Measurements from ENCODE around the gene CYP11A1.

CYP11A1 gene

DNA sequence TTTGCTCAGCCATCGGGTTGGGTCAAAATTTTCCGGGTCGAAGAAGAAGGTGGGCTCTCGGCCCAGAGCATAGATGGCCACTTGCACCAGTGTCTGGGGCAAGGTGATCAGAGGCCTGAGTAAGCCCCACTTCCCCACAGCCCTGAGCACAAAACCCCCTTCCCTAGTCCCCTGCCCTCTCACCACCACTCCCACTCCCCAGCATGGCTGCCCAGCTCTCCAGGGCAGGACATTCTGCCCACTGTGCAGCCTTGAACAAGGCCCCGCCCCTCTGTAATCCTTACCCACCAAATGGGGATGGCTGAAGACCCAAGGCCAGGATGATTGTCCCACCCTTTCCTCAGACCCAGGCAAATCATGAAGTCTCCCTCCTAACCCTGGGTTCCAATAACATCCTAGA, 28.8 kb downstream of the CYP11A1 start:
- Histone ChIP-seq H3K27ac (no peak overlapping the region), H3K9me3 (peaks cover 8% of the 10 kb centered on the region; the same call in 1 of the 2 replicates), H3K27me3 (no peaks in the 10 kb centered on the region), H3K4me1 (no peaks in the 10 kb centered on the region), H3K9ac (no peak overlapping the region), H3K36me3 (no peaks in the 10 kb centered on the region), H4K20me1 (no peaks in the 10 kb centered on the region), H3K4me3 (no peak overlapping the region), H3K4me2 (no peak overlapping the region)
- TF ChIP-seq Cebpa-rat (IDR thresholded peaks at IDR 0.05): no peak

DNA sequence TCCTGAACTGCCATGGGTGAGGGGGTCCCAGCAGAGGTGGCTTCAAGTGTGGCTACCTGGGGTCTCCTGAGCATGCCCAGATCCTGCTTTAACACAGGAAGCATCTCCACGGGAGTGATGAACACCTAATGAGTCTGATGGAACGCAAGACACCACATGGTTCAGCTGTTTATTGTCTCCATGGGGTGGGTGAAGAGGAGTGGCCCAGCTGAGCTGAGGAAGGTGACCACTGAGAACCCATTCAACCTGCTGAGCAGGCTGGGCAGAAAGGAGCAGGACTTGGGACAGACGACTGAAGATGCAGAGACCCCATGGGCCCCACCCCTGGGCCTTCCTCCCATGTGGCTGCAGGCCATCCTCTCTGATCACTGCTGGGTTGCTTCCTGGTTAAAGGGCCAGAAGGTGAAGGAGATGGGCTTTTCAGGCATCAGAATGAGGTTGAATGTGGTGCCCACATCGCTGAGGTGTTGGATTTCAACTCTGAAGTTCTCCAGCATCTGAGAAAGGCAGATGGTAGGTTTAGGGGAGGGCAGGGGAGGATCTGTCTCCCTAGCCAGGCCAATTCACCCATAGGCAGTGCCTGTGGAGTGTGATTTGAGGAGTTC, 29.7 kb downstream of the CYP11A1 start:
- H3K4me2 ChIP-seq: no peak overlapping the region
- TF ChIP-seq Cebpa-rat (IDR thresholded peaks at IDR 0.05): no peak
- peaks cover 8% of the 10 kb centered on the region; the same call in 1 of the 2 replicates for H3K9me3 ChIP-seq
- H4K20me1 ChIP-seq: no peaks in the 10 kb centered on the region
- H3K27ac ChIP-seq: no peak overlapping the region
- H3K27me3 ChIP-seq: no peaks in the 10 kb centered on the region
- H3K4me3 ChIP-seq: no peak overlapping the region
- H3K36me3 ChIP-seq: no peaks in the 10 kb centered on the region
- no peak overlapping the region for H3K9ac ChIP-seq
- H3K4me1 ChIP-seq: no peaks in the 10 kb centered on the region

DNA sequence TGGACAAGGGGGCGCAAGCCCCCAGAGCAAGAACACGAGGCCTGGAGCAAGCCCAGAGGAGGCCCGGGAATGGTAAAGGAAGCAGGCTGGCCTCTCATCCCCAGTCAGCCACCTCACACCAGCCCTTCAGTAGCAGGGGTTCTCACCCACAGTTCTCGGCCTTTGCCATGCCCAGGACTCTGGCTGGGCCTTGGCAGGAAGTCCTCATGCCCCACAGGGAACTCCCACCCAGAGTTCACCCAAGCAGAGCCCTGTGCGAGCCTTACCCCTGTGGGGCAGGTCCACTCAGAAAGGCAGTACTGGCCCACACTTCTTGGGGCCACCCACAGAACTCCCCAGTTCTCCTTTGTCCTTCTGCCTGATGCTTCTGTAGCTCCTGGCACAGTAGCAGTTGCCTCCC, 30.3 kb downstream of the CYP11A1 start:
- H3K4me1 ChIP-seq: no peaks in the 10 kb centered on the region
- TF ChIP-seq Cebpa-rat (IDR thresholded peaks at IDR 0.05): no peak
- no peak overlapping the region for H3K4me2 ChIP-seq
- peaks cover 8% of the 10 kb centered on the region; the same call in 1 of the 2 replicates for H3K9me3 ChIP-seq
- no peak overlapping the region for H3K27ac ChIP-seq
- no peaks in the 10 kb centered on the region for H3K27me3 ChIP-seq
- no peak overlapping the region for H3K4me3 ChIP-seq
- no peaks in the 10 kb centered on the region for H3K36me3 ChIP-seq
- H4K20me1 ChIP-seq: no peaks in the 10 kb centered on the region
- H3K9ac ChIP-seq: no peak overlapping the region

DNA sequence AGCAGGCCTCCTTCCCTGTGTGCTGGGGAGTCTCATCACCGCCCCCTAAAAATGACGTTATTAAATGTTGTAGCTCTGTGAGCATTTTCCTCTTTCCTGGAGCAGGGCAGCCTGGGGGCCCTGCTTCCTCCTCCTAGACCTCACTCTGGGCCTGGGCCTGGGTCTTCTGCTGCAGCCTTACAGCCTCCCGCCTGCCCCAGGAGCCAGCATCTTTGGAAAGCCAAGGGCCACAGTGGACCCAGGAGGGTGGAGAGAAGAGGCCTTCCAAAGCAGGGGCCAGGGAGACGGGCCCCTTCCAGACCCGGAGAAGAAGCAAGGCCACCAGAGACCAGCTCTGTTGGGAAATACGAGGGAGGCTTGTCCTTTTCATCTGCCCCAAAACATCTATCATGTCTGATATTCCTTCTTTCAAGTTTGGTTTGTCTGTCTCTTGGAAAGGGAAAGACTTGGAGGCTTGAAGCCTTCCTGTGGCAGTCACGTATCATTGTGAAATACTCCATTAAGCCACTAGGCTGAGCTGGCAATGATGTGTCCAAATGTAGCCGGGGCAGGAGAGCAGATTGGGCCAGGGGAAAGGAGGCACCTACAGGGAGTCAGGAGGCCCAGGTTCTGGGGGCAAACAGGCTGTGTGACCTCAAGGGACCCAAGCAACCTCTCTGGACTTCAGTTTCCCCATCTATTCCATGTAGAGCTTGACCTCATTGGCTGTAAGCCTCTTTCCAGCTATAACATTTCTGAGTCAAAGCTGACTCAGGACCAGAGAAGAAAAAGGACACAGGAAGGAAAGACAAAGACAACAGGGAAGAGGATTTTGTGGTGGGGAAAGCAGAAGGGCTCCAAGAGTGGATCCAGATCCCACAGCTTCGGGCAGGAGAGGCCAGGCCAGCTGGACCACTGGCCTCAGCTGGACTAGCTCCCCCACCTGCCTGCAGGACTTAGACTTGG, 31.1 kb downstream of the CYP11A1 start:
- Histone ChIP-seq H3K4me1 (no peaks in the 10 kb centered on the region), H3K4me2 (no peak overlapping the region), H3K9ac (no peak overlapping the region), H3K27ac (no peak overlapping the region), H3K9me3 (peaks cover 8% of the 10 kb centered on the region; the same call in 1 of the 2 replicates), H3K36me3 (no peaks in the 10 kb centered on the region), H3K27me3 (no peaks in the 10 kb centered on the region), H4K20me1 (no peaks in the 10 kb centered on the region), H3K4me3 (no peak overlapping the region)
- no peak for TF ChIP-seq Cebpa-rat (IDR thresholded peaks at IDR 0.05)

DNA sequence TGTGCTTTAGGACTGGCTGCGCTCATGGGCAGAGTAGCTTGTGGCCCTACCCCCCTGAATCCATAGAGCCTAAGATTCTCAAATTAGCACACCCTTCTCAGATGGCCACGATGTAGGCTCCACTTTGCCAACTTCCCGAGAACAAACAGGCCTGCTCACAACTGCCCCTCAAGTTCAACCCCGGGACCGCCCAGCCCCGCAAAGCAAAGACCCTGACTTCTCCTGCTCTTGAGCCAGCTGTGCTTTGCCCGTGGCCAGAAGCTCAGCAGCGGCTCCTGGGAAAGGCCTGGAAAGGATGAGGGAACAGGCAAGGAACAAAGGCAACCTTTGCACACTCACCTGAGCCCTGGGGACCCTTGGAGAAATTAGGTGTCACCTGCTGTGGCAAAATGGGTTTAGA, 32.0 kb downstream of the CYP11A1 start:
- no peak for TF ChIP-seq Cebpa-rat (IDR thresholded peaks at IDR 0.05)
- Histone ChIP-seq H3K4me3 (no peak overlapping the region), H3K36me3 (no peaks in the 10 kb centered on the region), H3K27me3 (no peaks in the 10 kb centered on the region), H4K20me1 (no peaks in the 10 kb centered on the region), H3K9ac (no peak overlapping the region), H3K27ac (no peak overlapping the region), H3K9me3 (peaks cover 8% of the 10 kb centered on the region; the same call in 1 of the 2 replicates), H3K4me1 (no peaks in the 10 kb centered on the region), H3K4me2 (no peak overlapping the region)

DNA sequence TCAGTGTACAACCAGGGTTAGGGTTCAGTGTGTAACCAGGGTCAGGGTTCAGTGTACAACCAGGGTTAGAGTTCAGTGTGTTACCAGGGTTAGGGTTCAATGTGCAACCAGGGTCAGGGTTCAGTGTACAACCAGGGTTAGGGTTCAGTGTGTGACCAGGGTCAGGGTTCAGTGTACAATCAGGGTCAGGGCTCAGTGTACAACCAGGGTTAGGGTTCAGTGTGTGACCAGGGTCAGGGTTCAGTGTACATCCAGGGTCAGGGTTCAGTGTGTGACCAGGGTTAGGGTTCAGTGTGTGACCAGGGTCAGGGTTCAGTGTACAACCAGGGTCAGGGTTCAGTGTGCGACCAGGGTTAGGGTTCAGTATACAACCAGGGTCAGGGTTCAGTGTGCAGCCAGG, 33.3 kb downstream of the CYP11A1 start:
- Histone ChIP-seq H3K4me3 (no peak overlapping the region), H3K27ac (no peak overlapping the region), H4K20me1 (no peaks in the 10 kb centered on the region), H3K27me3 (no peaks in the 10 kb centered on the region), H3K9me3 (peaks cover 8% of the 10 kb centered on the region; the same call in 1 of the 2 replicates), H3K4me1 (no peaks in the 10 kb centered on the region), H3K9ac (no peak overlapping the region), H3K36me3 (no peaks in the 10 kb centered on the region), H3K4me2 (no peak overlapping the region)
- TF ChIP-seq Cebpa-rat (IDR thresholded peaks at IDR 0.05): no peak

DNA sequence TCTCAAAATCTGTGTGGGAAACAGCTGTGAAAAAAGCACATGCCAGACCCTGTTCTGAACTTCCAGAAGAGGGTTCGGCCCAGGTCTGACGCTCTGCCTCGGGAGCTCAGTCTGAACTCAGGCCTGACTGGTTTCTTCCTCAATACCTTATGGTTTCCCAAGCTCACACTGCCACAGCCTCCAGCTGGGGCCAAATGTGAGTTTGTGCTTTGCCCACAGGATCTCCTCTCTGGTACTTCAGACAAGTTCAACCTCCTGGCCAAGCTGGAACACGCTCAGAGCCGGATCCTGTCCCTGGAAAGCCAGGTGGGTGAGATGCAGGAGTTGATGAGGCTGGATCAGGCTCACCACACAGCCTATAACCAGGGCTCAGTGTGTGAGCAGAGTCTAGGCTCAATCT, 33.8 kb downstream of the CYP11A1 start:
- peaks cover 1% of the 10 kb centered on the region; the same call in 1 of the 2 replicates for H3K4me1 ChIP-seq
- no peak overlapping the region for H3K4me2 ChIP-seq
- no peaks in the 10 kb centered on the region for H3K27me3 ChIP-seq
- no peaks in the 10 kb centered on the region for H4K20me1 ChIP-seq
- H3K9ac ChIP-seq: no peak overlapping the region
- no peak overlapping the region for H3K4me3 ChIP-seq
- TF ChIP-seq Cebpa-rat (IDR thresholded peaks at IDR 0.05): no peak
- H3K36me3 ChIP-seq: no peaks in the 10 kb centered on the region
- H3K9me3 ChIP-seq: peaks cover 8% of the 10 kb centered on the region; the same call in 1 of the 2 replicates
- no peak overlapping the region for H3K27ac ChIP-seq

DNA sequence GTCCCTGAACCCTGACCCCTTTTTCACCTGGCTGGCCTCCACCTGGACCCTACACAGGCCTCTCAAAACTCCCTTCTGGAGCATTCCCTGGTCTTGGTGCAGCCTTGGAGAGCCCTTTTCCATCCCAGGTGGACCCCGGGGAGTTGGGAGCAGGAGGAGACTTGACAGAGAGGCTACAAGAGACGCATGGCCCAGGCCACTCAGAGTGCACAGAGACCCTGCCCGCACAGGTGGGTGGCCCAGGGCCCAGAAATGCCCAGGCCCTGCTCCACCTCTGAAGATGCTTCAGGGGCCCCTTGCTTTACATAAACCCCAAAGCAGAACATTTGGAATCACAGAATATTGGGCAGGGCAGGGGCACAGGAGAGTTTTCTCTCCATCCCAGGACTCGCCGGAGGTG, 34.4 kb downstream of the CYP11A1 start:
- no peak for TF ChIP-seq Cebpa-rat (IDR thresholded peaks at IDR 0.05)
- Histone ChIP-seq H3K9ac (no peak overlapping the region), H3K4me3 (no peak overlapping the region), H4K20me1 (no peaks in the 10 kb centered on the region), H3K9me3 (peaks cover 8% of the 10 kb centered on the region; the same call in 1 of the 2 replicates), H3K27me3 (no peaks in the 10 kb centered on the region), H3K27ac (no peak overlapping the region), H3K4me2 (no peak overlapping the region), H3K36me3 (no peaks in the 10 kb centered on the region), H3K4me1 (peaks cover 7% of the 10 kb centered on the region; the same call in 1 of the 2 replicates)

DNA sequence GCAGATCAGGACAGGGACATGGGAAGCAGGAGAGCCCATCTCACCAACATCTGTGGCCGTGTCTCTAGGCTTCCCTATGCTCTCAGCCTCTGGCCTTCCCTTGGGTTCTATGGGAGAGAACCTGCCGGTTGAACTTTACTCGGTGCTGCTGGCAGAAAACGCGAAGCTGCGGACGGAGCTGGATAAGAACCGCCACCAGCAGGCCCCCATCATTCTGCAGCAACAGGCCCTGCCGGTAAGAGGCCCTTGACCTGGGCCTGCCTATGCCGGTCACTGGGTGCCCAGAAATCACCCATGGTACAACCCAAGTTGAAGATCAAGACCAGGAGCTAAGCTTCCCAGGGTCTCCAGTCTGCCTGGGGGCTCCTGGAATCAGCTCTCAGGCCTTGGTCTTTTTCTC, 34.8 kb downstream of the CYP11A1 start:
- no peak overlapping the region for H3K27ac ChIP-seq
- H4K20me1 ChIP-seq: no peaks in the 10 kb centered on the region
- H3K4me2 ChIP-seq: no peak overlapping the region
- no peak overlapping the region for H3K9ac ChIP-seq
- no peaks in the 10 kb centered on the region for H3K27me3 ChIP-seq
- H3K4me1 ChIP-seq: peaks cover 9% of the 10 kb centered on the region; the same call in 1 of the 2 replicates
- H3K36me3 ChIP-seq: no peaks in the 10 kb centered on the region
- peaks cover 8% of the 10 kb centered on the region; the same call in 1 of the 2 replicates for H3K9me3 ChIP-seq
- TF ChIP-seq Cebpa-rat (IDR thresholded peaks at IDR 0.05): no peak
- H3K4me3 ChIP-seq: no peak overlapping the region

DNA sequence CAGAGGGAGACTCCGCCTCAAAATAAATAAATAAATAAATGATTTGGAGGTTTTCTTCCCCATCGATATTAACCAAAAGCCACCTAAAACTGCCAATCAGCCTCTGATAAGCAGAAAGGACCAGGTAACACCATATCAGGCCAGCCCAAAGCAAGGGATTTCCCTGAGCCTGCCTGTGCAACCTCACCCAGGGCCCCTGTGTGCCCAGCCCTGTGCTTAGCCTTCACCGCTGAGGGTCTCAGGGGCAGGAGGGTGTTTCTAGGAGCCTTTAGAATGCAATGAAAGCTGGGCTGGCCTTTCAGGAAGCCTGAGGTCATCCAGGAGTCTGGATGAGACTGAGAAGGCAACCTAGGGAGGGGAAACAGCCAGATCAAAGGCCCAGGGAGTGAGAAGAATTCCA, 35.4 kb downstream of the CYP11A1 start:
- Histone ChIP-seq H3K4me3 (no peak overlapping the region), H3K9ac (no peak overlapping the region), H3K27ac (no peak overlapping the region), H3K4me1 (peaks cover 9% of the 10 kb centered on the region; the same call in 1 of the 2 replicates), H3K36me3 (no peaks in the 10 kb centered on the region), H4K20me1 (no peaks in the 10 kb centered on the region), H3K27me3 (no peaks in the 10 kb centered on the region), H3K9me3 (peaks cover 8% of the 10 kb centered on the region; the same call in 1 of the 2 replicates), H3K4me2 (no peak overlapping the region)
- TF ChIP-seq Cebpa-rat (IDR thresholded peaks at IDR 0.05): no peak

Data from BLaER1 (cell line).